ENCODE measurements around the gene CD4. TPM values are rescaled to one million over a fixed set of nuclear protein-coding genes. Genes with fewer than 3 reads are reported as not detected.

Gene CD4
- total RNA-seq, 2 donors from 2014 or later: 22.3 to 25.0 TPM

- no peak for DNase-seq (ENCODE audit: low spot score)
- Histone ChIP-seq H3K4me3 (no peak overlapping the region), H3K27ac (no peak overlapping the region), H3K9me3 (no peaks in the 10 kb centered on the region), H3K36me3 (no peaks in the 10 kb centered on the region), H3K4me1 (ENCODE audit: control insufficient read depth in 1 of 2, low read depth in 2 of 2) (peaks cover 5 to 16% of the 10 kb centered on the region in 2 donors), H3K27me3 (replicated peaks; ENCODE audit: insufficient read depth) (peaks cover 9% of the 10 kb centered on the region)
- TF ChIP-seq, protein P1, sequence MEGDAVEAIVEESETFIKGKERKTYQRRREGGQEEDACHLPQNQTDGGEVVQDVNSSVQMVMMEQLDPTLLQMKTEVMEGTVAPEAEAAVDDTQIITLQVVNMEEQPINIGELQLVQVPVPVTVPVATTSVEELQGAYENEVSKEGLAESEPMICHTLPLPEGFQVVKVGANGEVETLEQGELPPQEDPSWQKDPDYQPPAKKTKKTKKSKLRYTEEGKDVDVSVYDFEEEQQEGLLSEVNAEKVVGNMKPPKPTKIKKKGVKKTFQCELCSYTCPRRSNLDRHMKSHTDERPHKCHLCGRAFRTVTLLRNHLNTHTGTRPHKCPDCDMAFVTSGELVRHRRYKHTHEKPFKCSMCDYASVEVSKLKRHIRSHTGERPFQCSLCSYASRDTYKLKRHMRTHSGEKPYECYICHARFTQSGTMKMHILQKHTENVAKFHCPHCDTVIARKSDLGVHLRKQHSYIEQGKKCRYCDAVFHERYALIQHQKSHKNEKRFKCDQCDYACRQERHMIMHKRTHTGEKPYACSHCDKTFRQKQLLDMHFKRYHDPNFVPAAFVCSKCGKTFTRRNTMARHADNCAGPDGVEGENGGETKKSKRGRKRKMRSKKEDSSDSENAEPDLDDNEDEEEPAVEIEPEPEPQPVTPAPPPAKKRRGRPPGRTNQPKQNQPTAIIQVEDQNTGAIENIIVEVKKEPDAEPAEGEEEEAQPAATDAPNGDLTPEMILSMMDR (IDR thresholded peaks at IDR 0.05): no peak
- no peak for ATAC-seq (ENCODE audit: insufficient number of reproducible peaks, low FRiP score, low read depth)
Observed at GRCh38 chr12:6818645-6819044, 29.3 kb downstream of the CD4 start.

DNA sequence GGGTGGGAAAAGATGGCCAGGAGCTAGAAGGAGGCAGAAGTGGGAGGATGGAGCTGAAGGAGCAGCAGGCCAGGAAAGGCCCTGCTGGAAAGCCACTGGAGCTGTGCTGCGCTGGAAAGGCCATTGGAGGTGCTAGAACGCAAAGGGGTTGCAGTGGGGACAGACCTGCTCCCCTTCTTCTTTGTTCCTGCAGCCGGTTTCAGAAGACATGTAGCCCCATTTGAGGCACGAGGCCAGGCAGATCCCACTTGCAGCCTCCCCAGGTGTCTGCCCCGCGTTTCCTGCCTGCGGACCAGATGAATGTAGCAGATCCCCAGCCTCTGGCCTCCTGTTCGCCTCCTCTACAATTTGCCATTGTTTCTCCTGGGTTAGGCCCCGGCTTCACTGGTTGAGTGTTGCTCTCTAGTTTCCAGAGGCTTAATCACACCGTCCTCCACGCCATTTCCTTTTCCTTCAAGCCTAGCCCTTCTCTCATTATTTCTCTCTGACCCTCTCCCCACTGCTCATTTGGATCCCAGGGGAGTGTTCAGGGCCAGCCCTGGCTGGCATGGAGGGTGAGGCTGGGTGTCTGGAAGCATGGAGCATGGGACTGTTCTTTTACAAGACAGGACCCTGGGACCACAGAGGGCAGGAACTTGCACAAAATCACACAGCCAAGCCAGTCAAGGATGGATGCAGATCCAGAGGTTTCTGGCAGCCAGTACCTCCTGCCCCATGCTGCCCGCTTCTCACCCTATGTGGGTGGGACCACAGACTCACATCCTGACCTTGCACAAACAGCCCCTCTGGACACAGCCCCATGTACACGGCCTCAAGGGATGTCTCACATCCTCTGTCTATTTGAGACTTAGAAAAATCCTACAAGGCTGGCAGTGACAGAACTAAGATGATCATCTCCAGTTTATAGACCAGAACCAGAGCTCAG is 30.0 kb downstream of the CD4 start:
- Histone ChIP-seq H3K4me3 (no peak overlapping the region), H3K9me3 (no peaks in the 10 kb centered on the region), H3K4me1 (ENCODE audit: control insufficient read depth in 1 of 2, low read depth in 2 of 2) (peaks cover 5 to 16% of the 10 kb centered on the region in 2 donors), H3K27ac (no peak overlapping the region), H3K27me3 (replicated peaks; ENCODE audit: insufficient read depth) (peaks cover 10% of the 10 kb centered on the region), H3K36me3 (no peaks in the 10 kb centered on the region)
- ATAC-seq (ENCODE audit: insufficient number of reproducible peaks, low FRiP score, low read depth) (no peak), DNase-seq (ENCODE audit: low spot score) (no peak)
- TF ChIP-seq, protein P1 (IDR thresholded peaks at IDR 0.05): no peak

DNA sequence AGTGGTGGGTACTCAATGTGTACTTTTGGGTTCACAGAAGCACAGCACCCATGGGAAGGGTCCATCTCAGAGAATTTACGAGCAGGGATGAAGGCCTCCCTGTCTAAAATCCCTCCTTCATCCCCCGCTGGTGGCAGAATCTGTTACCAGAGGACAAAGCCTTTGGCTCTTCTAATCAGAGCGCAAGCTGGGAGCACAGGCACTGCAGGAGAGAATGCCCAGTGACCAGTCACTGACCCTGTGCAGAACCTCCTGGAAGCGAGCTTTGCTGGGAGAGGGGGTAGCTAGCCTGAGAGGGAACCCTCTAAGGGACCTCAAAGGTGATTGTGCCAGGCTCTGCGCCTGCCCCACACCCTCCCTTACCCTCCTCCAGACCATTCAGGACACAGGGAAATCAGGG is 30.8 kb downstream of the CD4 start:
- Histone ChIP-seq H3K4me3 (no peak overlapping the region), H3K27ac (no peak overlapping the region), H3K4me1 (ENCODE audit: control insufficient read depth in 1 of 2, low read depth in 2 of 2) (peaks cover 5 to 20% of the 10 kb centered on the region in 2 donors), H3K9me3 (no peaks in the 10 kb centered on the region), H3K36me3 (no peaks in the 10 kb centered on the region), H3K27me3 (replicated peaks; ENCODE audit: insufficient read depth) (peaks cover 10% of the 10 kb centered on the region)
- TF ChIP-seq, protein P1 (IDR thresholded peaks at IDR 0.05): no peak
- DNase-seq (ENCODE audit: low spot score): no peak
- ATAC-seq (ENCODE audit: insufficient number of reproducible peaks, low FRiP score, low read depth): no peak

DNA sequence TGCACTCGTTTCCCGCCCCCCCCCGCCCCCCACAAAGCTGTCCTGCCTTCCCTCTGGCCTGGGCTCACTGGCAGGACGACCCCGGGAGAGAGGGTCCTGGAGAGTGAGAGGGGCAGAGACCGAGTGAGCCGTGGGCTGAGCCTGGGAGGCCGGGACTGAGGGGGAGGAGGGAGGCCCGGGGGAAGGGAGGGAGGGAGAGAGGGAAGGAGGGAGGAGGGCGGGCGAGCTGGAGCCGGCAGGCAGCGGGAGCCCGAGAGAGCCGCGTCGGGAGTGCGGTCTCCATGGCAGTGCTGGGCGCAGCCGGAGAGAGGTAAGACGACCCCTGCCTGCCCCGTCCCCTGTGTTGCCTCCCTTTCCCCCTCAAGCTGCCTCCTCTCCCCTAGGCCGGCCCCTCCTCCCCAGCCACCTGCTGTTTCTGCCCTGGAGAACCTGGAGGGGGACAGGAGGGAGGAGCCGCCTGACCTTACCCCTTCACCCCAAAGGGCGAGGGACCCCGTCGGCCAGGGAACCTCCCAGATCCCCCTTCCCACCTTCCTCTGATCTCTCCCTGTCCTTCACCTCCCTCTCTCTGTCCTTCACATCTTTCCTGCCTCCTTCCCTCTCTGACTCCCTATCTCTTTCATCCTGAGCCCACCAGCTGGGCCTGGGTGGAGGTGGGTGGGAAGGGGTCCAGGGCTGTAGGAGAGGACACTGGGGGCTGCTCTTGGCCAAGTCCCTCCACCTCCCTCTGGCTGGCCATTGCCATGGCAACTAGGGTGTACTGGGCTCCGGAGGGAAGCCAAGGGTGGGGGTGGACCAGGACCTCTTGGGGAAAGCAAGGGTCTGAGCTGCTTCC is 32.5 kb downstream of the CD4 start, which contains the start of gene GPR162:
Gene GPR162, plus strand, starts transcription at position 231 of the 835 bp plus-strand sequence. CDS start 2,078 bp downstream, outside the sequence.
- Histone ChIP-seq H3K27me3 (replicated peaks; ENCODE audit: insufficient read depth) (peaks cover 10% of the 10 kb centered on the region), H3K36me3 (no peaks in the 10 kb centered on the region), H3K9me3 (no peaks in the 10 kb centered on the region), H3K27ac (no peak within 1 kb of the TSS), H3K4me1 (ENCODE audit: control insufficient read depth in 1 of 2, low read depth in 2 of 2) (peaks cover 5 to 31% of the 10 kb centered on the region in 2 donors), H3K4me3 (peak within 1 kb of the TSS; percentile 68)
- DNase-seq (ENCODE audit: low spot score) (no peak), ATAC-seq (ENCODE audit: insufficient number of reproducible peaks, low FRiP score, low read depth) (peak; percentile 29)
- TF ChIP-seq, protein P1 (IDR thresholded peaks at IDR 0.05): no peak

All from thoracic aorta (tissue), 2 donors.